GM12873 (cell line): Measurements from ENCODE around the gene SNRPD2.
A peak's percentile ranks its signal among the peaks of the same experiment; 100 is the strongest.

Source experiments
- CTCF ChIP-seq: IDR thresholded peaks from 2 replicates; pipeline ENCODE4 v1.5.1; 2012; ENCODE audit warnings: low read depth, mild to moderate bottlenecking, moderate library complexity, low read length, control low read depth; ENCODE audit not compliant: insufficient read depth; ENCODE audit errors: missing control alignments

SNRPD2 gene

GRCh38 chr19:45691516-45692186, at the start of gene SNRPD2:
TSS of gene SNRPD2 (minus strand) at chr19:45691953. CDS start at chr19:45691888, 65 bp downstream.
- no peak for TF ChIP-seq CTCF

- no peak for TF ChIP-seq CTCF
These were observed 48.0 kb upstream of the SNRPD2 start for GRCh38 chr19:45739498-45740439.

GRCh38 chr19:45733160-45733810, 41.5 kb upstream of the SNRPD2 start, which contains the start of gene MEIOSIN:
TSS of gene MEIOSIN (plus strand) at chr19:45733439. CDS start at chr19:45735377, 1,938 bp downstream.
- no peak for TF ChIP-seq CTCF

- TF ChIP-seq CTCF, result peak; percentile 34
These were observed 38.9 kb upstream of the SNRPD2 start, which contains the start of gene FBXO46 for GRCh38 chr19:45730368-45731288. TSS of gene FBXO46 (minus strand) at chr19:45730896. CDS start at chr19:45713495, 17,401 bp downstream.

- no peak for TF ChIP-seq CTCF
These were observed 38.1 kb upstream of the SNRPD2 start for GRCh38 chr19:45729800-45730290.

- no peak for TF ChIP-seq CTCF
These were observed 26.4 kb upstream of the SNRPD2 start for GRCh38 chr19:45717983-45718650.
